Measurements from ENCODE around the gene PAF1.
"Not testable (repeated sequence)": the region's sequence is repeated elsewhere in the genome, so short reads cannot be mapped to it uniquely, and the experiment has no call there.

The PAF1 gene

GRCh38 chr19:39381910-39382611 lies 8.8 kb downstream of the PAF1 start:
- DNase-seq (ENCODE audit: low spot score), result no peak

DNA sequence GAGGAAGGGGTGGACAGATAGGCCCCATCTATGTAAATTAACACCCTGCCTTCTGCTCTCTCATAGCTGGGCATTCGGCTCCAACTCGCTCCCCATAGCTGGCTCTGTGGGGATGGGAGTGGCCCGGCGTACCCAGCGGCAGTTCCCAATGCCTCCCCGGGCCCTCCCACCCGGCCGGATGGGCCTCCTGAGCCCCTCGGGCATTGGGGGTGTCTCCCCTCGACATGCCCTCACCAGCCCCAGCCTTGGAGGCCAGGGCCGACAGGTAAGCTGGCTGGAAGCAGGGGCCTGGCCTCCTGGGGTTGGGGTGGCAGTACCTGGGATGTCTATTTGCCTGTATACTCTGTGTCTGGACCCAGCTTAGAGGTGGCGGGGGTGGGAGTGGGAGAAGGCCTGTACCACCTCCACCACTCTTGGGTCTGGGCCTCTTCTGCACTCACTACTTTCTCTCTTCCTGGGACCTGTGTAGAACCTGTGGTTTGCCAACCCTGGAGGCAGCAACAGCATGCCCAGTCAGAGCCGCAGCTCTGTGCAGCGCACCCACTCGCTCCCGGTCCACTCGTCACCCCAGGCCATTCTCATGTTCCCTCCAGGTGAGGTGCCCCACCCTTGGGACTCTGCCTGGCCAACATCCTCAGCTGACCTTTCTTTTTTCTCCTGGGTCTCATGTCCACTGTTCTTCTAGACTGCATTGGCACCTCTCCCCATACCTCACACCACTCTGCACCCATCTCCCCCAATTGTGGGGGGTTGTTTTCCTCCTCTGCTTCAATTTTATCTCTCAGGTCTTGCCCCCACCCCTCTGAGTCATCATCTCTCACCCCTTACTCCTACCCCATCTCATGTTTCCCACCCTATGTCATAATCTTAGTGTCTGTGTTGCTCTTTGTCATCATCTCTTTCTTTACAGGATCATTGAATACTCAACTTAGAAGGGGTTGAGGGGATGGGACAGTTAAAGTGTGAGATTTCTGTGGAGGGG lies 10.1 kb downstream of the PAF1 start:
- DNase-seq (ENCODE audit: low spot score), result no peak

DNA sequence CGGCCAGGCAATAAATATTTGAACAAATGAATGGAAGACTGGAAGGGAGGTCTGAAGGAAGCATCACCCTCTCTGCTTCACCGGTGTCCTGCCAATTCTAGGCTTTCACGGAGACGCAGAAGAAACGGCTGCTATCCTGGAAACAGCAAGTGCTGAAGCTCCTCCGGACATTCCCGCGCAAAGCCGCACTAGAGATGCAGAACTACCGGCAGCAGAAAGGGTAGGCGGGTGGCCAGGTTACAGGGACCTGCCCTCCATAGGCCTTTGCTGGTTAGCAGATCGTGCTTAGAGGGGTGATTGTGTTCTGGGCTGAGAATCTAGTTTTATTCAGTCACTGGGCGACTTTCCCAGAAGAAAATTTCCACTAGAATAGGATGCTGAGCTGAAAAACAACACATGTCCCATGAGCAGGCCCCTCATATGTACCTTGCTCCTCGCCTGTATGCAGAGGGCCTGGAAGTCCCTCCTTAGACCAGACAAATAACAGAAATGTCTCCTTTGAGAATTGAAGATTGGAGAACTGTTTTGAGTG lies 11.0 kb downstream of the PAF1 start:
- DNase-seq (ENCODE audit: low spot score), result no peak

DNA sequence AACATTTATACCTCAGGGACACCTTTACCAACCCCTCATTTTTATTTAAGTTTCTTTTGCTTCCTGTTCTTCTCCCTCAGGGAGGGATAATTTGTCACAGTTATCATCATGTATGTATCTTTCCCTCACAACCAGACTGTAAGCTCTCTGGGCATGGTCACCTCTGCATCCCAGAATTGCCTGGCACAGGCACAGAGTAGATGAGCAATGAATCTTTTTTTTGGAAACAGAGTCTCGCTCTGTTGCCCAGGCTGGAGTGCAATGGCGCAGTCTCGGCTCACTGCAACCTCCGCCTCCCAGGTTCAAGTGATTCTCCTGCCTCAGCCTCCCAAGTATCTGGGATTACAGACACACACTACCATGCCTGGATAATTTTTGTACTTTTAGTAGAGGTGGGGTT lies 11.5 kb downstream of the PAF1 start:
- not testable (repeated sequence) for DNase-seq (ENCODE audit: low spot score)

DNA sequence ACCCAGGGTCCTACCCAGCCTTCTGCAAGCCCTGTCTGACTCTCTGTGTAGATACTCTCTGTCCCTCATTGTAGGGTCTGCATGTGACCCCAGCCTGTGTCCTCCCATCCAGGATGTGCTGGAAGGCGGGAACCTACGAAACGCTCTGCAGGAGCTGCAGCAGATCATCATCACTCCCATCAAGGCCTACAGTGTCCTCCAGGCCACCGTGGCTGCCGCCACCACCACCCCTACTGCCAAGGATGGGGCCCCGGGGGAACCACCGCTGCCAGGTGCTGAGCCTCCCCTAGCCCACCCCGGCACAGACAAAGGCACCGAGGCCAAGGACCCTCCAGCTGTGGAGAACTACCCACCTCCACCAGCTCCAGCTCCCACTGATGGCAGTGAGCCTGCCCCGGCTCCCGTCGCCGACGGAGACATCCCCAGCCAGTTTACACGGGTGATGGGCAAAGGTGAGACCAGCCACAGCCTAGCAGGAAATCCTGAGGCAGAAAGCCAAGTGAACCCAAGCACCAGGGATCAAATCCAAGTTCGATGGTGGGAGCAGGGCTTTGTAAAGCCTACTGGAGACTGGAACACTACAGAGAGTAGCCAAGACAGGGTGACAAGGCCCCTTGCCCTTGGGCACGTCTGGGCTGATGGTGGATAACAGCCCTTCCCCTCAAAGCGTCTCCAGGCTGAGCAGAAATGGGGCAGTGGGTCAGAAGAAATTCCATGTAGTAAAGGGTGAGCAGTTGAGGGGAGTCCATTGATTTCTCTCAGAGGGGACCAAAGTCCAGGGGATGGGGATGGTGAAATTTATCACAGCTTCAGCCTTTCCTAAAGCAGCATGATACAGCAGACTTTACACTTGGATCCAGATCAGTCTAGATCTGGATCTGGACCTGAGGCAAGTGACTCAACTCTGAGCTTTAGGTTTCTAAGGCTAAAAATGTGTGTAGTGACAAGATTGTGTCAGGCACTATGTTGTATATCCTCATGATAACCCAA lies 13.2 kb downstream of the PAF1 start:
- DNase-seq (ENCODE audit: low spot score), result no peak

- DNase-seq (ENCODE audit: low spot score), result no peak
Measured at GRCh38 chr19:39375929-39376328, 15.0 kb downstream of the PAF1 start.

GRCh38 chr19:39372941-39373340 lies 18.0 kb downstream of the PAF1 start:
- no peak for DNase-seq (ENCODE audit: low spot score)

- DNase-seq (ENCODE audit: low spot score), result peak; percentile 60
Measured at GRCh38 chr19:39372047-39372802, 18.7 kb downstream of the PAF1 start.

GRCh38 chr19:39370735-39371134 lies 20.2 kb downstream of the PAF1 start:
- DNase-seq (ENCODE audit: low spot score), result no peak

- no peak for DNase-seq (ENCODE audit: low spot score)
Measured at GRCh38 chr19:39369200-39369599, 21.7 kb downstream of the PAF1 start.

GRCh38 chr19:39365531-39365930 lies 25.4 kb downstream of the PAF1 start:
- DNase-seq (ENCODE audit: low spot score), result no peak

DNA sequence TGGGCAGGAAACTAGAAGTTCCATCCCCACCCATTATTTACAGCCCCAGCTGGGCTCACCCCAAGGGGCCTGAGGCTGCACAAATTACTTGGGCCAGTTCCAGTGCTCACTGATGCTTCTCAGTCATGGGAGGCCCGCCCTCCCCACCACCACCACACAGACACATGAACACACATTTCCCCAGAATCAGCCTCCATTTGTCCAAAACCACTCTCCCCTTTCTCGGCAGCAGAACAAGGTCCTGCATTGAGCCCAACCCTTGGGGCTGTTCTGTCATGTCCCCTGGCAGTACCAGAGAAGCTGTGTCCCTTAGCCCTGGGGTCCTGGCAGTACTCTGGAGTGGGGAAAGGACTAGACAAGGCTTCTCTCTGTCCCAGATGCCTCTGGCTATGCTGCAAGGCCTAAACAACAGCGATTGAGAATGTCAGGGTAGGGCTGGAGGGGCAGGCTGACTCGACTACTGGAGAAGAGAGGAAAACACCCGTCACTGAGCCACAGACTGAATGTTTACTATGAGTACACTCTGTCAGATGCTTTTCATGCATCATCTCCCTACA lies 26.9 kb downstream of the PAF1 start:
- DNase-seq (ENCODE audit: low spot score), result no peak

- DNase-seq (ENCODE audit: low spot score), result no peak
Measured at GRCh38 chr19:39362682-39363657, 27.9 kb downstream of the PAF1 start.

- no peak for DNase-seq (ENCODE audit: low spot score)
Measured at GRCh38 chr19:39360599-39360998, 30.3 kb downstream of the PAF1 start.

- no peak for DNase-seq (ENCODE audit: low spot score)
Measured at GRCh38 chr19:39359026-39359425, 31.9 kb downstream of the PAF1 start.

DNA sequence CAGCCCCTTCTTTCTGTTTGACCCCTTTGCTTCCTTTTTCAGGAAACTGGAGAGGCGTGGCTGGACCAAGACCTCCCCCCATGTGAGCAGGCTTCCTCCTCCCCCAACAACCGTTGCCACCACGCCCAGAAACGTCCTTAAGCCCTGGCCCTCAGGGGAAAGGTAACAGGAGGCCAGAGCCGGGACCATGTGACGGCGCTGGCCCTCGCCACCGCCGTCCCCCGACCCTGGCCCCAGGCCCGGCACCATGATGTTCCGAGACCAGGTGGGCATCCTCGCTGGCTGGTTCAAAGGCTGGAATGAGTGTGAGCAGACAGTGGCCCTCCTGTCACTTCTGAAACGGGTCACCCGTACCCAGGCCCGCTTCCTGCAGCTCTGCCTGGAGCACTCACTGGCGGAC lies 34.3 kb downstream of the PAF1 start:
- DNase-seq (ENCODE audit: low spot score), result no peak

DNA sequence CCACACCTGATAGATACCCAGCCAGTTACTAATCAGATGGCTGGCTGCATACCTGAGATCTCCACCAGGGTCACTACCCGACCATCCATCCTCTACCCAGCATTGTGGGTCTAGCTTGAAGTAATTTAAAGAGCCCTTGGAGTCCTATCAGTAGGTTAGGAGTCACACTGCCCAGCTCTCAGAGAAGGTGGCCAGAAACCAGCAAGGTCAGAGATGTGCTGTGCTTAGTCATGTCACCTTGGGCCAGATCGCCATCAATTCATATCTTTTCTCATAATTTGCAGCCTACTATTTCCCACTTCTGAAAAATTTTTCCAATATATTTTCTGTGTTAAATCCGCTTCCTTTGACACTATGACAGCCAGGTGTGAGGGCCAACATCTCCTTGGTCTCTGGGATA lies 34.8 kb downstream of the PAF1 start:
- DNase-seq (ENCODE audit: low spot score), result no peak

DNA sequence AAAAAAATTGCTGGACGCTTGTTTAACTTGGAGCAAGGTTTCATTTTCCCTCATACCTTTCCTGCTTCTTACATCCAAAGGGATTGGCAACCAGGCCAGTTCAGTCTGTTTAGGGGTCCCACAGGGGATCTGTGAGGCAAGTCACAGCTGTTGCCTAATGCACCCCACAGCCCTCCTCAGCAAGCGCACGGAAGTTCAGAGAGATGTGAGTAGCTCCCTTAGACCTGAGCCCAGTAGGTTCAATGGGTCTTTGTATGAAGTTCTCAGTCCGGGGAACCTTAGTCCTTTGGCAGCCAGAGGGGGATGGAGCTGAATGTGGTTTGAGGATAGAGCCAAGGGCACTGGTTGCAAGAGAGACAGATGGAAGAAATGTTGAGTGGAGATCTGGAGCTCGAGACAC lies 35.7 kb downstream of the PAF1 start:
- DNase-seq (ENCODE audit: low spot score), result no peak

Measured in cerebellar cortex (tissue), 1 donor.